HuH-7.5 (cell line): ENCODE measurements around the gene NCAPH2.

Source experiments
- DNase-seq: peaks from one replicate; pipeline ENCODE4 v3.0.0; 2011; ENCODE audit warnings: low spot score

The NCAPH2 gene

GRCh38 chr22:50490531-50491308 is 17.3 kb upstream of the NCAPH2 start:
- DNase-seq: no peak

- no peak for DNase-seq
These were observed 10.9 kb upstream of the NCAPH2 start for GRCh38 chr22:50497093-50497492.

GRCh38 chr22:50498322-50498890 is 9.6 kb upstream of the NCAPH2 start:
- peak; percentile 90 for DNase-seq

GRCh38 chr22:50500452-50500851 is 7.6 kb upstream of the NCAPH2 start:
- DNase-seq: no peak

- no peak for DNase-seq
These were observed 5.9 kb upstream of the NCAPH2 start for GRCh38 chr22:50502096-50502495.

- DNase-seq: no peak
These were observed 5.2 kb upstream of the NCAPH2 start for GRCh38 chr22:50502628-50503474.

- no peak for DNase-seq
These were observed 4.4 kb upstream of the NCAPH2 start for GRCh38 chr22:50503475-50504145.

GRCh38 chr22:50504369-50505211 is 3.4 kb upstream of the NCAPH2 start:
- DNase-seq: no peak

- DNase-seq: no peak
These were observed 2.7 kb upstream of the NCAPH2 start for GRCh38 chr22:50505276-50505775.

GRCh38 chr22:50505776-50506610 is 2.0 kb upstream of the NCAPH2 start:
- DNase-seq: no peak

GRCh38 chr22:50506611-50507420 is 1.2 kb upstream of the NCAPH2 start:
- DNase-seq: peak; percentile 71

GRCh38 chr22:50507421-50507990 is 518 bp upstream of the NCAPH2 start, which contains the start of gene LMF2:
Gene LMF2, minus strand, starts transcription at chr22:50507702. Its CDS starts 27 bp downstream, at chr22:50507675.
- peak; percentile 97 for DNase-seq

GRCh38 chr22:50508897-50509296 is 873 bp downstream of the NCAPH2 start:
- no peak for DNase-seq

- DNase-seq: no peak
These were observed 5.2 kb downstream of the NCAPH2 start for GRCh38 chr22:50513175-50513574.

GRCh38 chr22:50516068-50516467 is 8.0 kb downstream of the NCAPH2 start:
- no peak for DNase-seq

GRCh38 chr22:50516891-50517290 is 8.9 kb downstream of the NCAPH2 start:
- DNase-seq: no peak

GRCh38 chr22:50517495-50518260 is 9.7 kb downstream of the NCAPH2 start:
- DNase-seq: no peak

- no peak for DNase-seq
These were observed 10.6 kb downstream of the NCAPH2 start for GRCh38 chr22:50518606-50519005.
